Kidney epithelial cell (primary cell): ENCODE measurements around the gene GRIA3. TPM values are rescaled to one million over a fixed set of nuclear protein-coding genes. Genes with fewer than 3 reads are reported as not detected.

Experiments
- DNase-seq: peaks from one replicate; pipeline ENCODE4 v3.0.0-alpha.2; 2010; ENCODE audit warnings: low read depth
- H3K27me3 ChIP-seq: 2 replicates; pipeline ENCODE4 v1.6.0; 2011; ENCODE audit warnings: low read length; ENCODE audit not compliant: control insufficient read depth, insufficient read depth
- H3K36me3 ChIP-seq: 2 replicates; pipeline ENCODE4 v1.5.1; 2011; ENCODE audit warnings: low read length; ENCODE audit not compliant: control insufficient read depth, insufficient read depth
- H3K4me3 ChIP-seq: 2 replicates; pipeline ENCODE4 v1.5.1; 2011; ENCODE audit warnings: low read depth, mild to moderate bottlenecking, control low read depth, low read length
- CTCF ChIP-seq: IDR thresholded peaks from 2 replicates; pipeline ENCODE4 v1.5.1; 2011; ENCODE audit warnings: mild to moderate bottlenecking, moderate library complexity, low read length, control low read depth, inconsistent platforms; ENCODE audit not compliant: insufficient read depth, poor library complexity, severe bottlenecking
- total RNA-seq: library from RNA; depleted of rRNA; stranded (reverse); fragments of >200 nt; gene quantifications from 2 replicates; pipeline ENCODE4 v1.2.3, GENCODE V29; 2015

The GRIA3 gene
- total RNA-seq, 1 donor from 2014 or later: 1.4 TPM

- Histone ChIP-seq H3K4me3 (no peak overlapping the region), H3K36me3 (no peaks in the 10 kb centered on the region), H3K27me3 (no peaks in the 10 kb centered on the region)
- no peak for DNase-seq
- TF ChIP-seq CTCF: no peak
These were observed 31.5 kb downstream of the GRIA3 start for GRCh38 chrX:123215397-123216089.

DNA sequence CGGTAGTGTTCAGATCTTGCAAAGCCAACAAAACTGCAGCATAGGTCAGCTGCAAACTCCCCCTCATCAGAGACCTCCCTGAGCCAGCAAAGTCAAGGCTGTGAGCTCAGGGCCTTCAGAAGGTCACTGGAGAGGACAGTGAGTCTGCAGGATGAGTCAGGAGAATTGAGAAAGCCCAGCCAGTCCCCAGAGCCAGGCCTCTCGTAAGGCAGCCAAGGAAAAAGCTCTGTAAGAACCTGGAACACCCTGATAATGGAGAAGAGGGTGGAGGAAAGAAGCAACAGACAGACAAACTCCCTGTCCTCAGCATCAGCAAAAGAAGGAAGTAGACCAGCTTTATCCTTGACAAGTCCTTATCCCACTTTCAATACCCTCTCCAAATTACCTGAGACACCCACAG lies 33.0 kb downstream of the GRIA3 start:
- no peak for TF ChIP-seq CTCF
- no peaks in the 10 kb centered on the region for H3K27me3 ChIP-seq
- H3K4me3 ChIP-seq: no peak overlapping the region
- DNase-seq: no peak
- H3K36me3 ChIP-seq: no peaks in the 10 kb centered on the region

DNA sequence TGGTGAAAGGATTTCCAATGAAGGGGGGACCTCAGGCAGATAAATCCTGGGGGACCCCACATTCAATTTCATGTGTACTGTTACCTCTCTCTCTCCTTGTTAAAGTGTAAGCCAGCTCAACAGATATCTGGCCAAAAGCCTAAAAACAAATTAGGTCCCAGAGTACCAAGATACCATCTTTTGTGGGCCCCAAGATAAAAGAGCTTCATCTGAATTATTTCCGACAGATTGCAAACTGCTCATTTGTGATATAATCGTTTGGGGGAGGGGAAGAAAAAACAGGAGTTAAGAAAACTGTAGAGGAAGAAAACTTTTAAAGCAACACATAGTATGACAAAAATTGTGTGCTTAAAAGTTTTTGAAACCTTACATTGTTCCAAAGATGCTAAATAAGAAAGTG lies 33.6 kb downstream of the GRIA3 start:
- DNase-seq: no peak
- Histone ChIP-seq H3K36me3 (no peaks in the 10 kb centered on the region), H3K27me3 (no peaks in the 10 kb centered on the region), H3K4me3 (no peak overlapping the region)
- TF ChIP-seq CTCF: no peak

DNA sequence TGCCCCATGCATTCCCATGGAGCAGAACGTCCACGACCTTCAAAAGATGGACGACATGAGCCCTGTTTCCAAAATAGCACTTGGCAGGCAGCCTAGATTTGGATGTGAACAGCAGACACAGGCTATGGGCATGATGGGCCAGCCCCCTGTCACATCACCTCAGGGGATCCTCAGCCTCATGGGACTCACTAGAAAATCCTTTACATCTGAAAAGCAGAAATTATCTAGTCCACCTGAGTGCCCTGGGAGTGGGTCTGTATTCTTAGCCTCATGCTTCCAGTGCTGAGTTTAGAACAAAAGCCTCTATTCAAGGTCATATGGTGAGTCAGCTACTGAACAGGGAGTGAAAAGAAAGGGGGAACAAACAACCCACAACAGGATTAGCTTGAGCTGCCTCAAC lies 35.8 kb downstream of the GRIA3 start:
- no peak for TF ChIP-seq CTCF
- Histone ChIP-seq H3K27me3 (no peaks in the 10 kb centered on the region), H3K36me3 (no peaks in the 10 kb centered on the region), H3K4me3 (no peak overlapping the region)
- no peak for DNase-seq

GRCh38 chrX:123222920-123223319 lies 38.8 kb downstream of the GRIA3 start:
- H3K36me3 ChIP-seq: no peaks in the 10 kb centered on the region
- no peak for TF ChIP-seq CTCF
- H3K27me3 ChIP-seq: no peaks in the 10 kb centered on the region
- no peak for DNase-seq
- no peak overlapping the region for H3K4me3 ChIP-seq

GRCh38 chrX:123223409-123223808 lies 39.3 kb downstream of the GRIA3 start:
- Histone ChIP-seq H3K36me3 (no peaks in the 10 kb centered on the region), H3K27me3 (no peaks in the 10 kb centered on the region), H3K4me3 (no peak overlapping the region)
- TF ChIP-seq CTCF: no peak
- DNase-seq: no peak
